ENCODE data around the gene DPP10. TPM values are rescaled to one million over a fixed set of nuclear protein-coding genes. Genes with fewer than 3 reads are reported as not detected.

Gene DPP10
- total and polyA plus RNA-seq, 10 of the 15 experiments (the other 5 are each of a cell fraction or from before 2014, with no cell fraction given): not detected

DNA sequence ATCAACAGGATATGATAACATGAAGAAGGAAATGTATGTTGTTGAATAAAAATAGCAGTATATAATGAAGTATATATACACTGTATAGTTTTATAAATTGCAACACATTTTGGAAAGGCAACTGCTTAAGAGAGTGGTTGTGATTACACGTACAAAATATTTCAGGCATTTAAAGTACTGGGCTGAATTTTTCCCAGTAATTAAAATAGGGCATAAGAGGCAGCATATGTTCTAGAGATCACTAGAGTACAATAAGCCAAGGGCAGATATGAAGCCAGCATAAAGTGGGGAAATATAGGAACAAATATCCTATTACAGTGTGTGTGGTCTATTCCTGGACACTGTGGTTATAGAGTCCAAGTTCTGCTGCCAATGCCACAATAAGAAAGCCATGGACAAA lies 14.1 kb downstream of the DPP10 start:
- Histone ChIP-seq H4K20me1 (ENCODE audit: control insufficient read depth, insufficient read depth) (no peaks in the 10 kb centered on the region), H3K4me3 (no peak overlapping the region), H3K9me3 (replicated peaks; ENCODE audit: control insufficient read depth, insufficient read depth, low read length) (no peaks in the 10 kb centered on the region), H3K9ac (ENCODE audit: control insufficient read depth, insufficient read depth, low read length) (no peak overlapping the region), H3K36me3 (ENCODE audit: control insufficient read depth in 2 of 2, insufficient read depth in 2 of 2, low read length in 1 of 2) (no peaks in the 10 kb centered on the region), H3K27me3 (replicated peaks in 1 of 2; ENCODE audit: control insufficient read depth in 2 of 2, insufficient read depth in 2 of 2, low read length in 1 of 2) (no peaks in the 10 kb centered on the region), H3K27ac (ENCODE audit: control insufficient read depth, insufficient read depth) (no peak overlapping the region), H3K4me1 (ENCODE audit: control insufficient read depth, insufficient read depth, low read length) (no peaks in the 10 kb centered on the region), H3K79me2 (ENCODE audit: control insufficient read depth, insufficient read depth, low read length) (no peaks in the 10 kb centered on the region), H3K4me2 (ENCODE audit: control insufficient read depth, insufficient read depth) (no peak overlapping the region), H2AFZ (ENCODE audit: control insufficient read depth, low read depth, low read length) (no peak overlapping the region)
- TF ChIP-seq RBBP5 (conservative IDR thresholded peaks at IDR 0.05) (no peak), SUZ12 (IDR thresholded peaks at IDR 0.05; ENCODE audit: unreplicated experiment) (no peak), CBX5 (IDR thresholded peaks at IDR 0.05; ENCODE audit: low read depth) (no peak), RELA (IDR thresholded peaks at IDR 0.05; ENCODE audit: borderline replicate concordance, partially characterized antibody) (no peak), NR2C1 (IDR thresholded peaks at IDR 0.05) (no peak), RFX5 (IDR thresholded peaks at IDR 0.05; ENCODE audit: low read depth, low read length) (no peak), POLR2AphosphoS2 (IDR thresholded peaks at IDR 0.05; ENCODE audit: low read depth, low read length) (no peak)
- TF ChIP-seq, protein P1, sequence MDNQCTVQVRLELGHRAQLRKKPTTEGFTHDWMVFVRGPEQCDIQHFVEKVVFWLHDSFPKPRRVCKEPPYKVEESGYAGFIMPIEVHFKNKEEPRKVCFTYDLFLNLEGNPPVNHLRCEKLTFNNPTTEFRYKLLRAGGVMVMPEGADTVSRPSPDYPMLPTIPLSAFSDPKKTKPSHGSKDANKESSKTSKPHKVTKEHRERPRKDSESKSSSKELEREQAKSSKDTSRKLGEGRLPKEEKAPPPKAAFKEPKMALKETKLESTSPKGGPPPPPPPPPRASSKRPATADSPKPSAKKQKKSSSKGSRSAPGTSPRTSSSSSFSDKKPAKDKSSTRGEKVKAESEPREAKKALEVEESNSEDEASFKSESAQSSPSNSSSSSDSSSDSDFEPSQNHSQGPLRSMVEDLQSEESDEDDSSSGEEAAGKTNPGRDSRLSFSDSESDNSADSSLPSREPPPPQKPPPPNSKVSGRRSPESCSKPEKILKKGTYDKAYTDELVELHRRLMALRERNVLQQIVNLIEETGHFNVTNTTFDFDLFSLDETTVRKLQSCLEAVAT (IDR thresholded peaks at IDR 0.05): no peak
- TF ChIP-seq, protein P2, sequence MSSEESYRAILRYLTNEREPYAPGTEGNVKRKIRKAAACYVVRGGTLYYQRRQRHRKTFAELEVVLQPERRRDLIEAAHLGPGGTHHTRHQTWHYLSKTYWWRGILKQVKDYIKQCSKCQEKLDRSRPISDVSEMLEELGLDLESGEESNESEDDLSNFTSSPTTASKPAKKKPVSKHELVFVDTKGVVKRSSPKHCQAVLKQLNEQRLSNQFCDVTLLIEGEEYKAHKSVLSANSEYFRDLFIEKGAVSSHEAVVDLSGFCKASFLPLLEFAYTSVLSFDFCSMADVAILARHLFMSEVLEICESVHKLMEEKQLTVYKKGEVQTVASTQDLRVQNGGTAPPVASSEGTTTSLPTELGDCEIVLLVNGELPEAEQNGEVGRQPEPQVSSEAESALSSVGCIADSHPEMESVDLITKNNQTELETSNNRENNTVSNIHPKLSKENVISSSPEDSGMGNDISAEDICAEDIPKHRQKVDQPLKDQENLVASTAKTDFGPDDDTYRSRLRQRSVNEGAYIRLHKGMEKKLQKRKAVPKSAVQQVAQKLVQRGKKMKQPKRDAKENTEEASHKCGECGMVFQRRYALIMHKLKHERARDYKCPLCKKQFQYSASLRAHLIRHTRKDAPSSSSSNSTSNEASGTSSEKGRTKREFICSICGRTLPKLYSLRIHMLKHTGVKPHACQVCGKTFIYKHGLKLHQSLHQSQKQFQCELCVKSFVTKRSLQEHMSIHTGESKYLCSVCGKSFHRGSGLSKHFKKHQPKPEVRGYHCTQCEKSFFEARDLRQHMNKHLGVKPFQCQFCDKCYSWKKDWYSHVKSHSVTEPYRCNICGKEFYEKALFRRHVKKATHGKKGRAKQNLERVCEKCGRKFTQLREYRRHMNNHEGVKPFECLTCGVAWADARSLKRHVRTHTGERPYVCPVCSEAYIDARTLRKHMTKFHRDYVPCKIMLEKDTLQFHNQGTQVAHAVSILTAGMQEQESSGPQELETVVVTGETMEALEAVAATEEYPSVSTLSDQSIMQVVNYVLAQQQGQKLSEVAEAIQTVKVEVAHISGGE (CRISPR knock-in tag; IDR thresholded peaks at IDR 0.05): no peak
- TF ChIP-seq, protein P3, sequence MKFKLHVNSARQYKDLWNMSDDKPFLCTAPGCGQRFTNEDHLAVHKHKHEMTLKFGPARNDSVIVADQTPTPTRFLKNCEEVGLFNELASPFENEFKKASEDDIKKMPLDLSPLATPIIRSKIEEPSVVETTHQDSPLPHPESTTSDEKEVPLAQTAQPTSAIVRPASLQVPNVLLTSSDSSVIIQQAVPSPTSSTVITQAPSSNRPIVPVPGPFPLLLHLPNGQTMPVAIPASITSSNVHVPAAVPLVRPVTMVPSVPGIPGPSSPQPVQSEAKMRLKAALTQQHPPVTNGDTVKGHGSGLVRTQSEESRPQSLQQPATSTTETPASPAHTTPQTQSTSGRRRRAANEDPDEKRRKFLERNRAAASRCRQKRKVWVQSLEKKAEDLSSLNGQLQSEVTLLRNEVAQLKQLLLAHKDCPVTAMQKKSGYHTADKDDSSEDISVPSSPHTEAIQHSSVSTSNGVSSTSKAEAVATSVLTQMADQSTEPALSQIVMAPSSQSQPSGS (IDR thresholded peaks at IDR 0.05; ENCODE audit: low read length): no peak
- TF ChIP-seq, protein P4, sequence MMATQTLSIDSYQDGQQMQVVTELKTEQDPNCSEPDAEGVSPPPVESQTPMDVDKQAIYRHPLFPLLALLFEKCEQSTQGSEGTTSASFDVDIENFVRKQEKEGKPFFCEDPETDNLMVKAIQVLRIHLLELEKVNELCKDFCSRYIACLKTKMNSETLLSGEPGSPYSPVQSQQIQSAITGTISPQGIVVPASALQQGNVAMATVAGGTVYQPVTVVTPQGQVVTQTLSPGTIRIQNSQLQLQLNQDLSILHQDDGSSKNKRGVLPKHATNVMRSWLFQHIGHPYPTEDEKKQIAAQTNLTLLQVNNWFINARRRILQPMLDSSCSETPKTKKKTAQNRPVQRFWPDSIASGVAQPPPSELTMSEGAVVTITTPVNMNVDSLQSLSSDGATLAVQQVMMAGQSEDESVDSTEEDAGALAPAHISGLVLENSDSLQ (IDR thresholded peaks at IDR 0.05): no peak
- TF ChIP-seq, protein P5, sequence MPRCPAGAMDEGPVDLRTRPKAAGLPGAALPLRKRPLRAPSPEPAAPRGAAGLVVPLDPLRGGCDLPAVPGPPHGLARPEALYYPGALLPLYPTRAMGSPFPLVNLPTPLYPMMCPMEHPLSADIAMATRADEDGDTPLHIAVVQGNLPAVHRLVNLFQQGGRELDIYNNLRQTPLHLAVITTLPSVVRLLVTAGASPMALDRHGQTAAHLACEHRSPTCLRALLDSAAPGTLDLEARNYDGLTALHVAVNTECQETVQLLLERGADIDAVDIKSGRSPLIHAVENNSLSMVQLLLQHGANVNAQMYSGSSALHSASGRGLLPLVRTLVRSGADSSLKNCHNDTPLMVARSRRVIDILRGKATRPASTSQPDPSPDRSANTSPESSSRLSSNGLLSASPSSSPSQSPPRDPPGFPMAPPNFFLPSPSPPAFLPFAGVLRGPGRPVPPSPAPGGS (IDR thresholded peaks at IDR 0.05; ENCODE audit: borderline replicate concordance, insufficient read depth, low read depth, low read length, poor library complexity, severe bottlenecking): no peak
- TF ChIP-seq, protein P6, sequence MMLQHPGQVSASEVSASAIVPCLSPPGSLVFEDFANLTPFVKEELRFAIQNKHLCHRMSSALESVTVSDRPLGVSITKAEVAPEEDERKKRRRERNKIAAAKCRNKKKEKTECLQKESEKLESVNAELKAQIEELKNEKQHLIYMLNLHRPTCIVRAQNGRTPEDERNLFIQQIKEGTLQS (IDR thresholded peaks at IDR 0.05; ENCODE audit: borderline replicate concordance, extremely low read depth, low read depth, low read length): no peak
- in situ Hi-C loops (cut with MboI): no loop called here
- BruUV-seq (replicated peaks): no TSS peak
- DNase-seq (ENCODE audit: low read depth, low spot score) (no peak), ATAC-seq (no peak), FAIRE-seq (no peak)
- SMC1A ChIA-PET (ENCODE audit: uncharacterized antibody, unreplicated experiment): no interaction called here
- RAD21 ChIA-PET (ENCODE audit: unreplicated experiment): no interaction called here
- CTCF ChIA-PET: no interaction called here
- intact Hi-C loops (cut with micrococcal nuclease; ENCODE audit: unreplicated experiment): no loop called here
- WGBS (ENCODE audit: insufficient coverage, insufficient replicate concordance, low lambda C conversion rate, missing lambda C conversion rate): 27% methylated on average over 1 of the region's 1 CpG
- POLR2A ChIA-PET: no interaction called here

All from GM12878 (cell line).